DND-41 (cell line): ENCODE results near the gene MFSD11.
A peak's percentile ranks its signal among the peaks of the same experiment; 100 is the strongest.
"Not testable (repeated sequence)": the region's sequence is repeated elsewhere in the genome, so short reads cannot be mapped to it uniquely, and the experiment has no call there.

Experiments
- ATAC-seq: fragments of 200-7000 bp; cut with Tn5 transposase; 3 replicates; pipeline ENCODE4 v1.9.1; 2021; ENCODE audit warnings: low read depth; ENCODE audit not compliant: insufficient read depth
- DNase-seq: peaks from one replicate; pipeline ENCODE4 v3.0.0-alpha.2; 2020
- H2AFZ ChIP-seq: 2 replicates; pipeline ENCODE4 v1.6.0; 2012; ENCODE audit warnings: low read depth, low read length
- H3K27ac ChIP-seq: 2 replicates; pipeline ENCODE4 v1.5.1; 2012; ENCODE audit warnings: low read length, inconsistent platforms
- H3K27me3 ChIP-seq: fragments of 200-600 bp; sonication (generic); 2 replicates; pipeline ENCODE4 v1.6.0; 2012; ENCODE audit warnings: low read length, mild to moderate bottlenecking, inconsistent platforms; ENCODE audit not compliant: insufficient read depth, poor library complexity
- H3K36me3 ChIP-seq: 2 replicates; pipeline ENCODE4 v1.5.1; 2012; ENCODE audit warnings: low read length, inconsistent platforms; ENCODE audit not compliant: insufficient read depth
- H3K4me1 ChIP-seq: 2 replicates; pipeline ENCODE4 v1.5.1; 2012; ENCODE audit warnings: mild to moderate bottlenecking, low read length; ENCODE audit not compliant: insufficient read depth
- H3K4me2 ChIP-seq: 2 replicates; pipeline ENCODE4 v1.6.0; 2012; ENCODE audit warnings: mild to moderate bottlenecking, moderate library complexity, low read length, inconsistent platforms; ENCODE audit not compliant: insufficient read depth
- H3K4me3 ChIP-seq, 2 experiments: fragments of 200-600 bp in 1 of 2; shearing (Covaris generic) in 1 of 2; 2 replicates each; pipeline ENCODE4 v1.5.1; 2012 to 2016; ENCODE audit warnings: inconsistent platforms in 2 of 2, low read length in 2 of 2, mild to moderate bottlenecking in 2 of 2, low read depth in 1 of 2, moderate library complexity in 1 of 2
- H3K79me2 ChIP-seq: 2 replicates; pipeline ENCODE4 v1.6.0; 2012; ENCODE audit warnings: low read length, inconsistent platforms; ENCODE audit not compliant: insufficient read depth
- H3K9ac ChIP-seq: 2 replicates; pipeline ENCODE4 v1.6.0; 2012; ENCODE audit warnings: low read depth, mild to moderate bottlenecking, inconsistent platforms, low read length, moderate library complexity
- H3K9me3 ChIP-seq: 2 replicates; pipeline ENCODE4 v1.5.1; 2012; ENCODE audit warnings: low read length, moderate library complexity, mild to moderate bottlenecking, inconsistent platforms; ENCODE audit not compliant: insufficient read depth, severe bottlenecking
- H4K20me1 ChIP-seq: 2 replicates; pipeline ENCODE4 v1.6.0; 2012; ENCODE audit warnings: low read length; ENCODE audit not compliant: insufficient read depth
- EZH2 ChIP-seq: IDR thresholded peaks from 3 replicates; pipeline ENCODE4 v1.6.1; 2012; ENCODE audit warnings: borderline replicate concordance, low read depth, mild to moderate bottlenecking, moderate library complexity, low read length, inconsistent platforms; ENCODE audit not compliant: severe bottlenecking
- TF ChIP-seq, protein P1 (sequence below): IDR thresholded peaks from 2 replicates; pipeline ENCODE4 v1.5.1; 2012; ENCODE audit warnings: borderline replicate concordance, low read length, moderate library complexity, mild to moderate bottlenecking; ENCODE audit not compliant: poor library complexity, severe bottlenecking; ENCODE audit errors: extremely low read depth

The MFSD11 gene

DNA sequence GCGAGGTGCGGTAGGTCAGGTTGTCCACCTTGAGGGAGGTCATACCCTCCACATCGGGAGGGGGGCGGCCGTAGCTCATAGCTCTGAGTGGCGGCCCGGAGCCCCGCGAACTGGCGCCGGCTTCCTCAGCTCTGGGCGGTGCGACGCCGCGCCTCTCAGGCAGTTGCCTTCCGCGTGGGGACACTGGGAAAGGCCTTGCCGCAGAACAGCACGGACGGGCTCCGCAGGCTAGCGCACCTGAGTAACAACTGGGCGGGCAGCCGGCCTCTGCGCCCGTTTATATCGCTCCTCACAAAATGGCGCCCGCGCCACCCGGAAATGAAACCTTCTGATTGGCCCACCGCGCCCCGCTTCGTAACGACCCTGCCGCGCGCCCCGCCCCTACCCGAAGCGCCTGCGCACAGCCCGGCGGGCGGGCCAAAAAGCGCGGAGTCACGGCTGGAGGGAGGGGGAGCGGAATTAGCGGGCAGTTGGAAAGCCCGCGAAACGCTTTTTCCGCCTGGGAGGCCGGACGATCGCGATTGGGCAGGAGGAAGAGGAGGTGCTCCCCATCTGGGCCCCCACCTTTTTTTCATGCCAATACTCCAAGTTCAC is 740 bp upstream of the MFSD11 start, which contains the start of gene SRSF2:
Gene SRSF2 (minus strand): TSS at position 250 of the 594 bp plus-strand sequence. CDS start 171 bp downstream, at position 79.
- Histone ChIP-seq H3K4me1 (peaks cover 57% of the 10 kb centered on the region), H3K36me3 (peaks cover 60% of the 10 kb centered on the region)

DNA sequence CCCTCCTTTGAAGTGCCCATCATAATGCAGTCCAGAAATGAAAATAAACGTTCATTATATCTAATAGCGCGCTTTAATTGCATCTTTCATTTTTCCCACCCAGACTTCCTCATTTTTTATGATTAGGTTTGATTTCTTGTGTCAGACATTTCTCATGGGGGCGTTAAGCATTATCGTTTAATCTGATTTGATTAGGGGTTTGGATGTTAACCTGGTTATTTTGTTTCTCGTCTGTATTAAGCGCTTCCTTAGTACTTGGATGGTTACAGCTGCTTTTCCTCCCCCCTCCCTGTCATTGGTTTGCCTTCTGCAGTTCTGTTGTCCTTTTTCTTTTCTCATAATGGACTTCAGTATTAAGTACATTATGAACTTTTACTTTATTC is 540 bp downstream of the MFSD11 start:
- TF ChIP-seq EZH2, result no peak
- TF ChIP-seq, protein P1, sequence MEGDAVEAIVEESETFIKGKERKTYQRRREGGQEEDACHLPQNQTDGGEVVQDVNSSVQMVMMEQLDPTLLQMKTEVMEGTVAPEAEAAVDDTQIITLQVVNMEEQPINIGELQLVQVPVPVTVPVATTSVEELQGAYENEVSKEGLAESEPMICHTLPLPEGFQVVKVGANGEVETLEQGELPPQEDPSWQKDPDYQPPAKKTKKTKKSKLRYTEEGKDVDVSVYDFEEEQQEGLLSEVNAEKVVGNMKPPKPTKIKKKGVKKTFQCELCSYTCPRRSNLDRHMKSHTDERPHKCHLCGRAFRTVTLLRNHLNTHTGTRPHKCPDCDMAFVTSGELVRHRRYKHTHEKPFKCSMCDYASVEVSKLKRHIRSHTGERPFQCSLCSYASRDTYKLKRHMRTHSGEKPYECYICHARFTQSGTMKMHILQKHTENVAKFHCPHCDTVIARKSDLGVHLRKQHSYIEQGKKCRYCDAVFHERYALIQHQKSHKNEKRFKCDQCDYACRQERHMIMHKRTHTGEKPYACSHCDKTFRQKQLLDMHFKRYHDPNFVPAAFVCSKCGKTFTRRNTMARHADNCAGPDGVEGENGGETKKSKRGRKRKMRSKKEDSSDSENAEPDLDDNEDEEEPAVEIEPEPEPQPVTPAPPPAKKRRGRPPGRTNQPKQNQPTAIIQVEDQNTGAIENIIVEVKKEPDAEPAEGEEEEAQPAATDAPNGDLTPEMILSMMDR, result no peak
- ATAC-seq (no peak), DNase-seq (no peak)
- Histone ChIP-seq H3K9ac (peak overlapping the region; percentile 92), H3K4me3 (peak overlapping the region; percentile 78 to 84), H3K27ac (peak overlapping the region; percentile 100), H3K4me1 (peaks cover 44% of the 10 kb centered on the region), H2AFZ (peak overlapping the region; percentile 91), H4K20me1 (peaks cover 32% of the 10 kb centered on the region), H3K27me3 (no peaks in the 10 kb centered on the region), H3K79me2 (peaks cover 67% of the 10 kb centered on the region), H3K9me3 (no peaks in the 10 kb centered on the region), H3K4me2 (peak overlapping the region; percentile 77), H3K36me3 (peaks cover 55% of the 10 kb centered on the region)

More for the DNA sequence above, 740 bp upstream of the MFSD11 start, which contains the start of gene SRSF2:
- Histone ChIP-seq H3K9ac (peak within 1 kb of the TSS; percentile 100), H3K9me3 (no peaks in the 10 kb centered on the region), H3K4me2 (peak within 1 kb of the TSS; percentile 92), H3K4me3 (peak within 1 kb of the TSS; percentile 78 to 84), H2AFZ (peak within 1 kb of the TSS; percentile 91), H4K20me1 (peaks cover 38% of the 10 kb centered on the region), H3K79me2 (peaks cover 80% of the 10 kb centered on the region), H3K27ac (peak within 1 kb of the TSS; percentile 100), H3K27me3 (no peaks in the 10 kb centered on the region)
- ATAC-seq (peak; percentile 69), DNase-seq (peak; percentile 99)
- TF ChIP-seq EZH2, result no peak
- TF ChIP-seq, protein P1, result no peak

DNA sequence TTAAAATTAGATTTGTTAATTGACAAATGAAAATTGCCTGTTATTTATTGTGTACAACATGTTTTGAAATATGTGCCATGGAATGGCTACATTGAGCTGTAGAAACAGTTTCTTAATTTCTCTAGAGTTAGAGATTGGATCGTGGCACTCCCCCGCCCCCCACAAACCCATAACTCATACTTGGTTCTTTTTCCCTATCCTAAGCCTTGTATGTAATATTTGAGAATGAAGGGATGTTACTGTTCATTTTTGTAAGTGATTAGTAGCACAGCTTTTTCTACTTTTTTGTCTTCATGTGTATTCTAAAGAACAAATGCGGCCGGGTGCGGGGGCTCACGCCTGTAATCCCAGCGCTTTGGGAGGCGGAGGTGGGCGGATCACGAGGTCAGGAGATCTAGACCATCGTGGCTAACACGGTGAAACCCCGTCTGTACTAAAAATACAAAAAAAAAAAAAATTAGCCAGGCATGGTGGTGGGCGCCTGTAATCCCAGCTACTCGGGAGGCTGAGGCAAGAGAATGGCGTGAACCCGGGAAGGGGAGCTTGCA is 1.7 kb downstream of the MFSD11 start:
- Histone ChIP-seq H3K4me3 (peak overlapping the region in 1 of 2 experiments; percentile 84; a peak in 1 of 4 replicates), H3K9ac (peak overlapping the region; percentile 92; the same call in 1 of the 2 replicates), H3K4me2 (peak overlapping the region; percentile 77), H3K79me2 (peaks cover 55% of the 10 kb centered on the region), H3K4me1 (peaks cover 32% of the 10 kb centered on the region), H4K20me1 (peaks cover 20% of the 10 kb centered on the region), H3K36me3 (peaks cover 55% of the 10 kb centered on the region)
- not testable (repeated sequence) for H2AFZ ChIP-seq, H3K27me3 ChIP-seq, DNase-seq, ATAC-seq, H3K9me3 ChIP-seq, H3K27ac ChIP-seq
